ENCODE data around the gene PRRX1. TPM values are rescaled to one million over a fixed set of nuclear protein-coding genes. Genes with fewer than 3 reads are reported as not detected.

The PRRX1 gene
- polyA plus RNA-seq, 3 donors: not detected

DNA sequence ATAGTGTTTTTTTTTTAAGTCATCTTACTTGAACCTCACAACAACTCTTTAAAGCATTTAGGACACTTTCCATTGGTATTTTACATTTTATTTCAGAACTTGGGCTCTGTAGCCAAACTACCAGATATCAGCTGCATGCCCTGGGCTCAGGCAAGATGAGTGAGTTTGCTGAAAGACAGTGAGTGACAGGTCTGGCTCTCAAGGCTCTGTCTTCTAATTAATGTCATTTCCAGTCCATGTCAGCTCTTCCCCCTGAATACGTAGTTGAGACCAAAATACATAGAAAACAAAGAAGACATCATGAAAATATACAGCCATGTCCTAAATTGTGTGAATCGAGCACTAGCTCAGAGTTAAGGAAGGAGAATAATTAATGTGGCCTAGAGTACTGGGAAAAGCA, 39.7 kb downstream of the PRRX1 start:
- Mint-ChIP-seq H3K4me3 (no peak overlapping the region), H3K27ac (no peak overlapping the region), H3K4me1 (no peaks in the 10 kb centered on the region), H3K27me3 (ENCODE audit: low read depth in 3 of 3) (peaks cover 0 to 4% (median 2%) of the 10 kb centered on the region in 3 donors), H3K9me3 (peaks cover 0 to 4% (median 0%) of the 10 kb centered on the region in 7 donors), H3K36me3 (no peaks in the 10 kb centered on the region)
- H3K4me1 ChIP-seq (ENCODE audit: control insufficient read depth in 1 of 2, insufficient read depth in 2 of 2, low read length in 2 of 2): no peaks in the 10 kb centered on the region
- H3K9me3 ChIP-seq (replicated peaks in 1 of 2; ENCODE audit: control insufficient read depth in 1 of 2, insufficient read depth in 1 of 2, low read length in 2 of 2): peaks cover 0 to 3% of the 10 kb centered on the region in 2 donors
- no peak overlapping the region for H3K27ac ChIP-seq (ENCODE audit: low read depth in 1 of 2, low read length in 2 of 2)
- H4K20me1 ChIP-seq (ENCODE audit: insufficient read depth, low read length): no peaks in the 10 kb centered on the region
- no peaks in the 10 kb centered on the region for H3K36me3 ChIP-seq (replicated peaks in 1 of 2; ENCODE audit: control insufficient read depth in 1 of 2, insufficient read depth in 2 of 2, low read length in 2 of 2)
- H3K4me2 ChIP-seq (replicated peaks; ENCODE audit: extremely low read depth, low read length, poor library complexity, severe bottlenecking): no peak overlapping the region
- H3K9ac ChIP-seq (ENCODE audit: insufficient read depth, low read length, poor library complexity, severe bottlenecking): no peak overlapping the region
- WGBS (ENCODE audit: insufficient coverage): no CpG with 5 or more reads among the region's 2 CpGs
- no peak overlapping the region for H3K4me3 ChIP-seq (replicated peaks in 1 of 3; ENCODE audit: low read depth in 2 of 3, low read length in 3 of 3)
- DNase-seq: no peak
- H2AFZ ChIP-seq (ENCODE audit: insufficient read depth, low read depth, low read length, poor library complexity, severe bottlenecking): no peak overlapping the region
- H3K27me3 ChIP-seq (ENCODE audit: control insufficient read depth in 2 of 2, insufficient read depth in 2 of 2, low read length in 2 of 2): no peaks in the 10 kb centered on the region
- intact Hi-C loops (cut with micrococcal nuclease): no loop called here
- TF ChIP-seq, protein P1, sequence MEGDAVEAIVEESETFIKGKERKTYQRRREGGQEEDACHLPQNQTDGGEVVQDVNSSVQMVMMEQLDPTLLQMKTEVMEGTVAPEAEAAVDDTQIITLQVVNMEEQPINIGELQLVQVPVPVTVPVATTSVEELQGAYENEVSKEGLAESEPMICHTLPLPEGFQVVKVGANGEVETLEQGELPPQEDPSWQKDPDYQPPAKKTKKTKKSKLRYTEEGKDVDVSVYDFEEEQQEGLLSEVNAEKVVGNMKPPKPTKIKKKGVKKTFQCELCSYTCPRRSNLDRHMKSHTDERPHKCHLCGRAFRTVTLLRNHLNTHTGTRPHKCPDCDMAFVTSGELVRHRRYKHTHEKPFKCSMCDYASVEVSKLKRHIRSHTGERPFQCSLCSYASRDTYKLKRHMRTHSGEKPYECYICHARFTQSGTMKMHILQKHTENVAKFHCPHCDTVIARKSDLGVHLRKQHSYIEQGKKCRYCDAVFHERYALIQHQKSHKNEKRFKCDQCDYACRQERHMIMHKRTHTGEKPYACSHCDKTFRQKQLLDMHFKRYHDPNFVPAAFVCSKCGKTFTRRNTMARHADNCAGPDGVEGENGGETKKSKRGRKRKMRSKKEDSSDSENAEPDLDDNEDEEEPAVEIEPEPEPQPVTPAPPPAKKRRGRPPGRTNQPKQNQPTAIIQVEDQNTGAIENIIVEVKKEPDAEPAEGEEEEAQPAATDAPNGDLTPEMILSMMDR (IDR thresholded peaks at IDR 0.05): no peak
- no peaks in the 10 kb centered on the region for H3K79me2 ChIP-seq (ENCODE audit: insufficient read depth, low read length)

DNA sequence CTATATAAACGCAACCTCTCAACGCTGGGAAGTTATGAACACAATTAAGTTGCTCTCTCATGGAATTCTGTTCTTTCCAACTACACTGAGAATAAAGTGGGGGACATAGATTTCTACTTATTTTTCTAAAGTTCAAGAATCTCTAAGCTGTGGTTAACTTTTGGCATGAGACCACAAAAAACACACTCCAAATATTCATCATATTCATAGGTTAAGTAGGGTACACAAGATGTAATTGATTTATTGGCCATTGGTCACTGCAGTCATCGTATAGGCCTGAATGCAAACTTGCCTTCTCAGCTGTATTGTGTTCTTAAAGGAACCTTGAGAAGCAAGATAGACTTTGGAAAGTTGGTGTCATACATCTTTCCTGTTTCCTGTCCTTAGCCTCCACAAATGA, 40.3 kb downstream of the PRRX1 start:
- H2AFZ ChIP-seq (ENCODE audit: insufficient read depth, low read depth, low read length, poor library complexity, severe bottlenecking): no peak overlapping the region
- Mint-ChIP-seq H3K27me3 (ENCODE audit: low read depth in 3 of 3) (peaks cover 0 to 4% (median 2%) of the 10 kb centered on the region in 3 donors), H3K4me3 (no peak overlapping the region), H3K36me3 (no peaks in the 10 kb centered on the region), H3K4me1 (no peaks in the 10 kb centered on the region), H3K9me3 (peaks cover 0 to 3% (median 0%) of the 10 kb centered on the region in 7 donors), H3K27ac (no peak overlapping the region)
- TF ChIP-seq, protein P1 (IDR thresholded peaks at IDR 0.05): no peak
- no peaks in the 10 kb centered on the region for H4K20me1 ChIP-seq (ENCODE audit: insufficient read depth, low read length)
- no peaks in the 10 kb centered on the region for H3K27me3 ChIP-seq (ENCODE audit: control insufficient read depth in 2 of 2, insufficient read depth in 2 of 2, low read length in 2 of 2)
- WGBS (ENCODE audit: insufficient coverage): no CpG with 5 or more reads among the region's 3 CpGs
- no peaks in the 10 kb centered on the region for H3K4me1 ChIP-seq (ENCODE audit: control insufficient read depth in 1 of 2, insufficient read depth in 2 of 2, low read length in 2 of 2)
- intact Hi-C loops (cut with micrococcal nuclease): no loop called here
- H3K4me2 ChIP-seq (replicated peaks; ENCODE audit: extremely low read depth, low read length, poor library complexity, severe bottlenecking): no peak overlapping the region
- H3K4me3 ChIP-seq (replicated peaks in 1 of 3; ENCODE audit: low read depth in 2 of 3, low read length in 3 of 3): no peak overlapping the region
- H3K9ac ChIP-seq (ENCODE audit: insufficient read depth, low read length, poor library complexity, severe bottlenecking): no peak overlapping the region
- no peaks in the 10 kb centered on the region for H3K36me3 ChIP-seq (replicated peaks in 1 of 2; ENCODE audit: control insufficient read depth in 1 of 2, insufficient read depth in 2 of 2, low read length in 2 of 2)
- no peaks in the 10 kb centered on the region for H3K79me2 ChIP-seq (ENCODE audit: insufficient read depth, low read length)
- DNase-seq: no peak
- no peak overlapping the region for H3K27ac ChIP-seq (ENCODE audit: low read depth in 1 of 2, low read length in 2 of 2)
- H3K9me3 ChIP-seq (replicated peaks in 1 of 2; ENCODE audit: control insufficient read depth in 1 of 2, insufficient read depth in 1 of 2, low read length in 2 of 2): peaks cover 0 to 3% of the 10 kb centered on the region in 2 donors
